H1 (cell line): Measurements from ENCODE around the gene AGFG2. TPM values are rescaled to one million over a fixed set of nuclear protein-coding genes. Genes with fewer than 3 reads are reported as not detected.

Experiments used
- BACH1 ChIP-seq: IDR thresholded peaks from 2 replicates; pipeline ENCODE4 v1.6.1; 2012; ENCODE audit warnings: low read length, improper control_type of control experiment
- CBX8 ChIP-seq: fragments of 300-800, 300-1000 bp; sonication (generic); IDR thresholded peaks from 2 replicates; pipeline ENCODE4 v1.7.1; 2016; ENCODE audit warnings: low read depth, low read length, borderline replicate concordance
- CHD1 ChIP-seq: IDR thresholded peaks from 2 replicates; pipeline ENCODE4 v1.6.1; 2012; ENCODE audit warnings: low read depth, low read length, improper control_type of control experiment
- CHD2 ChIP-seq: IDR thresholded peaks from 2 replicates; pipeline ENCODE4 v1.6.1; 2012; ENCODE audit warnings: low read length, improper control_type of control experiment
- CREB1 ChIP-seq: IDR thresholded peaks from 2 replicates; pipeline ENCODE4 v1.6.1; 2012; ENCODE audit warnings: inconsistent platforms
- CTBP2 ChIP-seq: IDR thresholded peaks from 2 replicates; pipeline ENCODE4 v1.7.0; 2011; ENCODE audit warnings: borderline replicate concordance, mild to moderate bottlenecking, moderate library complexity, mixed read lengths, low read length; ENCODE audit not compliant: insufficient read depth, insufficient read length
- EGR1 ChIP-seq: IDR thresholded peaks from 2 replicates; pipeline ENCODE4 v1.6.1; 2011; ENCODE audit warnings: low read depth, low read length, borderline replicate concordance
- EP300 ChIP-seq, 2 experiments: IDR thresholded peaks; 1 replicate in 1 of 2; 2 replicates in 1 of 2; pipeline ENCODE4 v1.6.1; 2011 to 2012; ENCODE audit warnings: low read depth in 2 of 2, low read length in 2 of 2, mild to moderate bottlenecking in 2 of 2, borderline replicate concordance in 1 of 2, inconsistent platforms in 1 of 2, moderate library complexity in 1 of 2
- FOSL1 ChIP-seq: IDR thresholded peaks from 2 replicates; pipeline ENCODE4 v1.6.1; 2011; ENCODE audit warnings: mild to moderate bottlenecking, low read depth, low read length, moderate library complexity; ENCODE audit not compliant: insufficient read depth
- GTF2F1 ChIP-seq: IDR thresholded peaks from 2 replicates; pipeline ENCODE4 v1.6.1; 2012; ENCODE audit warnings: low read depth, low read length, improper control_type of control experiment, borderline replicate concordance
- KDM1A ChIP-seq: fragments of 200-600, 300-600 bp; sonication (generic); IDR thresholded peaks from 2 replicates; pipeline ENCODE4 v1.7.1; 2016; ENCODE audit warnings: mild to moderate bottlenecking, low read length, borderline replicate concordance
- MAX ChIP-seq: IDR thresholded peaks from 2 replicates; pipeline ENCODE4 v1.6.1; 2012; ENCODE audit warnings: inconsistent platforms
- NANOG ChIP-seq: IDR thresholded peaks from 2 replicates; pipeline ENCODE4 v1.6.1; 2011; ENCODE audit warnings: low read length, low read depth, mild to moderate bottlenecking, inconsistent platforms; ENCODE audit not compliant: insufficient read depth, poor library complexity, severe bottlenecking
- PHF8 ChIP-seq: fragments of 200-600 bp; sonication (generic); conservative IDR thresholded peaks from 2 replicates; pipeline ENCODE4 v1.7.1; 2012; ENCODE audit warnings: low read depth, mild to moderate bottlenecking, inconsistent platforms, low read length, moderate library complexity
- POLR2A ChIP-seq, 2 experiments: IDR thresholded peaks; 1 replicate in 1 of 2; 2 replicates in 1 of 2; pipeline ENCODE4 v1.6.1; 2011; ENCODE audit warnings: low read depth in 2 of 2, low read length in 2 of 2, mild to moderate bottlenecking in 2 of 2; ENCODE audit errors: control extremely low read depth in 1 of 2
- POLR2AphosphoS5 ChIP-seq: IDR thresholded peaks from 2 replicates; pipeline ENCODE4 v1.6.1; 2011; ENCODE audit warnings: low read depth, low read length
- RNF2 ChIP-seq: fragments of 200-900, 300-1000 bp; sonication (generic); IDR thresholded peaks from 2 replicates; pipeline ENCODE4 v1.7.1; 2016; ENCODE audit warnings: borderline replicate concordance, low read depth, mild to moderate bottlenecking, antibody characterized with exemption, low read length; ENCODE audit not compliant: poor library complexity, severe bottlenecking; ENCODE audit errors: missing control alignments
- SIN3A ChIP-seq, 2 experiments: IDR thresholded peaks in 1 of 2; conservative IDR thresholded peaks in 1 of 2; 2 replicates each; pipeline ENCODE4 v1.6.1; 2011 to 2012; ENCODE audit warnings: low read length in 2 of 2, improper control_type of control experiment in 1 of 2, low read depth in 1 of 2, mild to moderate bottlenecking in 1 of 2
- SIX5 ChIP-seq: IDR thresholded peaks from 2 replicates; pipeline ENCODE4 v1.6.1; 2011; ENCODE audit warnings: mild to moderate bottlenecking, low read depth, low read length
- SP2 ChIP-seq: IDR thresholded peaks from 2 replicates; pipeline ENCODE4 v1.6.1; 2012; ENCODE audit warnings: mild to moderate bottlenecking, low read length, inconsistent platforms
- TAF7 ChIP-seq: optimal IDR thresholded peaks from 2 replicates; pipeline ENCODE3; 2011; ENCODE audit warnings: low read depth, mild to moderate bottlenecking, inconsistent platforms, low read length, moderate library complexity, borderline replicate concordance
- YY1 ChIP-seq: IDR thresholded peaks from 2 replicates; pipeline ENCODE4 v1.6.1; 2011; ENCODE audit warnings: low read depth, mild to moderate bottlenecking, low read length
- polyA plus RNA-seq, 7 experiments: library from polyadenylated mRNA; depleted of rRNA in 3 of 7; stranded (reverse) in 5 of 7; unstranded in 2 of 7; fragments of >200 nt in 5 of 7; fragments of 200-250 nt in 2 of 7; gene quantifications; 1 replicate in 5 of 7; 2 replicates in 1 of 7; 4 replicates in 1 of 7; pipeline versions ENCODE4 v1.2.1 to v1.2.3, GENCODE V29; 2011 to 2013; ENCODE audit warnings: missing spikeins in 2 of 7, mixed read lengths in 2 of 7
- total RNA-seq: library from RNA; stranded (reverse); fragmentation: NEBNext Ultra II Directional; extraction: Animal tissue kit (Norgen Biotek cat#: 25700); gene quantifications from 2 replicates; pipeline ENCODE4 v1.2.1, GENCODE V29; 2021
- TF ChIP-seq, protein P1 (sequence below): IDR thresholded peaks from 2 replicates; pipeline ENCODE4 v1.6.1; 2012; ENCODE audit warnings: inconsistent platforms

The AGFG2 gene
- total and polyA plus RNA-seq, 2 of the 8 experiments (the other 6 are each of a cell fraction or from before 2014, with no cell fraction given) = 7.6 to 11.2 TPM

- TF ChIP-seq MAX (peak; percentile 96), CHD2 (0 out of 2 replicates have a peak, but pooled peaks have one; percentile 21), KDM1A (no peak), RNF2 (no peak), NANOG (peak; percentile 76), SIX5 (no peak), TAF7 (no peak), EGR1 (no peak), SIN3A (conservative IDR thresholded peaks at IDR 0.05 in 1 of 2, IDR thresholded peaks at IDR 0.05 in 1 of 2; ENCODE audit: low read depth in 1 of 2, low read length in 2 of 2) (peak; percentile 77 to 80; a peak in 2 of 4 replicates), CHD1 (no peak), SP2 (no peak), YY1 (0 out of 2 replicates have a peak, but pooled peaks have one; percentile 34), EP300 (IDR thresholded peaks at IDR 0.05; ENCODE audit: borderline replicate concordance in 1 of 2, low read depth in 2 of 2, low read length in 2 of 2) (no peak; a peak in 1 of 3 replicates), PHF8 (no peak), CBX8 (no peak), FOSL1 (no peak), BACH1 (no peak), CTBP2 (no peak), CREB1 (no peak), GTF2F1 (no peak), POLR2A (IDR thresholded peaks at IDR 0.05; ENCODE audit: control extremely low read depth in 1 of 2, low read depth in 2 of 2, low read length in 2 of 2) (peak in 1 of 2 experiments; percentile 43; a peak in 1 of 3 replicates), POLR2AphosphoS5 (peak; percentile 63)
- TF ChIP-seq, protein P1, sequence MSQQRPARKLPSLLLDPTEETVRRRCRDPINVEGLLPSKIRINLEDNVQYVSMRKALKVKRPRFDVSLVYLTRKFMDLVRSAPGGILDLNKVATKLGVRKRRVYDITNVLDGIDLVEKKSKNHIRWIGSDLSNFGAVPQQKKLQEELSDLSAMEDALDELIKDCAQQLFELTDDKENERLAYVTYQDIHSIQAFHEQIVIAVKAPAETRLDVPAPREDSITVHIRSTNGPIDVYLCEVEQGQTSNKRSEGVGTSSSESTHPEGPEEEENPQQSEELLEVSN = peak; percentile 68
These were observed 64.1 kb downstream of the AGFG2 start (continued) for GRCh38 chr7:100602889-100603725.
